Inflammatory macrophage treated with lipopolysaccharide for 1 hour (primary cell): Measurements from ENCODE around the gene CLASP2.
"Not testable (repeated sequence)": the region's sequence is repeated elsewhere in the genome, so short reads cannot be mapped to it uniquely, and the experiment has no call there.

Experiments used
- DNase-seq, 2 donors: peaks; one replicate each; pipeline ENCODE4 v3.0.0-alpha.2; 2020 to 2022

The CLASP2 gene

GRCh38 chr3:33447256-33447625 lies 270.8 kb downstream of the CLASP2 start:
- DNase-seq, result not testable (repeated sequence)
